ENCODE results near the gene ABCF2.

The ABCF2 gene

GRCh38 chr7:151174246-151175046 lies 52.6 kb downstream of the ABCF2 start:
- DNase-seq (ENCODE audit: low spot score) = no peak

GRCh38 chr7:151173386-151174245 lies 53.4 kb downstream of the ABCF2 start:
- no peak for DNase-seq (ENCODE audit: low spot score)

GRCh38 chr7:151172273-151173141 lies 54.5 kb downstream of the ABCF2 start:
- DNase-seq (ENCODE audit: low spot score) = peak; percentile 87

GRCh38 chr7:151168787-151169162 lies 58.2 kb downstream of the ABCF2 start:
- DNase-seq (ENCODE audit: low spot score) = no peak

GRCh38 chr7:151168003-151168786 lies 58.8 kb downstream of the ABCF2 start:
- peak; percentile 21 for DNase-seq (ENCODE audit: low spot score)

- DNase-seq (ENCODE audit: low spot score) = no peak
Measured at GRCh38 chr7:151167197-151167961, 59.6 kb downstream of the ABCF2 start, which contains the start of gene GBX1. Gene GBX1 (minus strand): TSS chr7:151167694. CDS start chr7:151167548, 146 bp downstream.

- no peak for DNase-seq (ENCODE audit: low spot score)
Measured at GRCh38 chr7:151166629-151167196, 60.3 kb downstream of the ABCF2 start.

Measured in hematopoietic multipotent progenitor cell treated with erythropoietin and hydrocortisone succinate and interleukin-3 and kit ligand, for 17 days (in vitro differentiated cells).